Fibroblast of upper back skin (primary cell): Measurements from ENCODE around the gene PERCC1.
"Not testable (repeated sequence)": the region's sequence is repeated elsewhere in the genome, so short reads cannot be mapped to it uniquely, and the experiment has no call there.

Experiments
- DNase-seq: peaks from one replicate; pipeline ENCODE4 v3.0.0-alpha.2; 2013

Gene PERCC1

GRCh38 chr16:1451702-1452392, 21.0 kb downstream of the PERCC1 start:
- DNase-seq, result no peak

DNA sequence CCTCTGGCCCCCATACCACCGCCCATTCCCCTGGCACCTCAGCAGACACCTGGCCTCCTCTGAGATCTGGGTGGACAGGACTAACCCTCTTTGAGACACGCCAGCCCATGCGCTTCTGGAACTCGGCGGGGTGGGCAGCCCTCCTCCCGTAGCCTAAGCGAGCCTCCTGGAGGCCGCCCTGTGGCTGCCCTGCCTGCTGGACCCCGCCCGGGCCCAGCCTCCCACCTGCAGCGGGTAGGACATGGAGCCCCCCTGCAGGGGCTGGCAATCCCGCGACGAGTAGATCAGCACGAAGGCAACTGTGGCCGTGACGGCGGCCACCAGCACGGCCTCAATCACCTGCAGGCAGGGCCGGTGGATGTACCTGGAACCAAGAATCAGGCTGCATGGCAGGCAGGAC, 21.7 kb downstream of the PERCC1 start:
- no peak for DNase-seq

GRCh38 chr16:1453316-1453715, 22.4 kb downstream of the PERCC1 start:
- DNase-seq, result no peak

GRCh38 chr16:1454561-1454960, 23.7 kb downstream of the PERCC1 start:
- DNase-seq, result no peak

DNA sequence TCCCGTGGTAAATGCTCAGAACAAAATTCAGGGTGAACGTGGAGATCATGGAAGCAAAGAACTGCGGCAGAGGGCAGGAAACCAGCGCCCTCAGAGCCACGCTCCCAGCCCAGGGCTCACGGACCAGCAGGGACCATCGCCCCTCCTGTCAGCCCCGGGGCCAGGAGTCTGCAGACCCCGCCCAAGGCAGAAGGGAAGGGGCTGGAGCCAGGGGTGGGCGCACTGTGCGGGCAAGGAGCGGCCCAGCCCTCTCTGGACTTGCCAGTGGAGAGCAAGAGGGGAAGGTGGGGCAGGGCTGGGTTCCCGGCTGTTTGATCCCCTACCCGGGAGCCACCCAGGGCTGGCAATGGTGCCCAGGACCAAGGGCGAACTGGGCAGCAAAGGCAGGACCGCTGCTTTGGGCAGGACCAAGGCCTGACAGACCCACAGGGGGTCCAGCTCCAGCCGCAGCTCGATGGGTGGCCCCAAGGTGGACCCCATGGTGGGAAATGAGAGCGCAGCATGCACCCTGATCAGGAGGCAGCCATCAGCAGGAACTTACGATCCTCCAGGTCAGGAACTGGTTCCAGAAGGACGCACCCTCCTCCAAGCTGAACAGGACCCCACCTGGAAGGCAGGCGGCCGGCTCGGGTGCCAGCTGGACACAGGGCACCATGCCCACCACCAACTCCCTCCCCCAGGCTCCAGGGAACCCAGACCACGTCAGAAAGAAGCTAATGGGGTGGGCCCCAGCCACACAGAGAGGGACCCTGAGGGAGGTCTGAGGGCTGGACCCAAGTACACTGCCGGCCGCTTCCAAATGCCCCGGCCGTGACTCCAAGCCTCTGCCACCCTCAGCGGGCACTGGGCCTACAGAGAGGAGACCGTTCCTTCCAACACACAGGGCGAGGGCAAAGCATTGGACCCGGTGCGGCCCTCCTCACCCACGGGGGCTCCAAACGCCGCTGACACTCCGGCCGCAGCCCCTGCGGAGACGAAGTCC, 24.6 kb downstream of the PERCC1 start:
- no peak for DNase-seq

- no peak for DNase-seq
Observed at GRCh38 chr16:1456951-1457350, 26.1 kb downstream of the PERCC1 start.

- DNase-seq, result no peak
Observed at GRCh38 chr16:1457489-1458245, 26.8 kb downstream of the PERCC1 start.

DNA sequence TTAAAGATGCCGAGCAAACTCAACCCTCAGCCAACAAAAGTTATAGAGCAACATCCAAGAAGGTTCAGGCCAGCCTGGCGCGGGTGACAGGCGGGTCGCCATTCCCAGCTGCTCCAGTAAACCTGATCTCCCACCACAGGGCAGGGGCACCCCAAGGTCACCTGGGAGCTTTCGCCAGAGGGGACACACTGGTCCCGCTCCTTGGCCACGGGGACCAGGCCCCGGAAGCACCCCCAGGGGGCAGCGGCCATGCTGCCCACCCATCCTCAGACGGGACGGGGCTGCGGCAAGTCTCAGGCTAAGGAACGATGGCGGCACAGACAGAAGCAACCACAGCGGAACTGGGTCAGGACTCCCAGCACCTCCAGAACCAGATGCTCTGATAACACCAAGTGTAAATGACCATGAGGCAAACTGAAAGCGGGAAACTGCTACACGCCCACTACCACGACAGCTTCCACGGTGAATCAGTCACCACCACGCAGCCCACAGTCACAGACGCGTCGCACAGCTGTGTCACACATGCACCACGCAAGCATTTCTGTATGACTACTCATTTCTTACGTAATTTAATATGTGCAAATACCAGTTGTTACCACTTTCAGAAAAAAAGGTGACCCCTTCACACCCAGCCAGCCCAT, 27.6 kb downstream of the PERCC1 start:
- DNase-seq, result peak; percentile 10

DNA sequence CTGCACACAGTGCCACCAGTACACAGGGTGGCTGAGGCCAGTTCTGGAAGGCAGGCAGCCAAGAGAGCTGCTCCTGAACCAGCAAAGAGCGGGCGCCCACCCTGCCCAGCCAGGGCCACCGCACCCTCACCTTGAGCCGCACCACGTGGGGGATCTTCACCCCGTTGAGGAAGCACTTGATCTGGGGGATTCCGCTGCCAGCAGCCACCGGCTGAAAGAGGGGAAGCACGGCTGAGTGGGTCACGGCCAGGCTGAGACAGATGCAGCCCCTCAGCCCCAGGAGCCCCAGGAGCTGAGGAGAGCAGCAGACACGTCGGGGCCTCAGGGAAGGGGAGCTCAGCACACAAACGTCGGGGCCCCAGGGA, 28.1 kb downstream of the PERCC1 start:
- no peak for DNase-seq

DNA sequence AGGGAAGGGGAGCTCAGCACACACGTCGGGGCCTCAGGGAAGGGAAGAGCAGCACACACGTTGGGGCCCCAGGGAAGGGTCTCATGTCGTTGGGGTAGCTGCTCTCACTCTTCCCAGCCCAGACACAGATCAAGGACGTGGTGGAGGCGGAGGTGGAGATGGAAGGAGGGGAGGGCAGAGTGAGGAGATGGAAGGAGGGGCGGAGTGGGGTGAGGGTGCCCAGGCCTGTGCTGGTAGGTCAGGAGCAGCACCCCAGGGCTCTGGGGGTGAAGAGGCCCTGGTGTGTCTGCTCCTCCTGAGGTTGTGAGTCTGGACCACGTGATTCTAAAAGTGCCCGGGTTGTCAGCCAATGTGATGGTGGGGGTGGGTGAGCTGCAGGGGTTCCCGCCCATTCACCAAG, 29.1 kb downstream of the PERCC1 start:
- no peak for DNase-seq

- DNase-seq, result no peak
Observed at GRCh38 chr16:1460602-1461138, 29.8 kb downstream of the PERCC1 start.

- DNase-seq, result no peak
Observed at GRCh38 chr16:1461146-1461545, 30.3 kb downstream of the PERCC1 start.

DNA sequence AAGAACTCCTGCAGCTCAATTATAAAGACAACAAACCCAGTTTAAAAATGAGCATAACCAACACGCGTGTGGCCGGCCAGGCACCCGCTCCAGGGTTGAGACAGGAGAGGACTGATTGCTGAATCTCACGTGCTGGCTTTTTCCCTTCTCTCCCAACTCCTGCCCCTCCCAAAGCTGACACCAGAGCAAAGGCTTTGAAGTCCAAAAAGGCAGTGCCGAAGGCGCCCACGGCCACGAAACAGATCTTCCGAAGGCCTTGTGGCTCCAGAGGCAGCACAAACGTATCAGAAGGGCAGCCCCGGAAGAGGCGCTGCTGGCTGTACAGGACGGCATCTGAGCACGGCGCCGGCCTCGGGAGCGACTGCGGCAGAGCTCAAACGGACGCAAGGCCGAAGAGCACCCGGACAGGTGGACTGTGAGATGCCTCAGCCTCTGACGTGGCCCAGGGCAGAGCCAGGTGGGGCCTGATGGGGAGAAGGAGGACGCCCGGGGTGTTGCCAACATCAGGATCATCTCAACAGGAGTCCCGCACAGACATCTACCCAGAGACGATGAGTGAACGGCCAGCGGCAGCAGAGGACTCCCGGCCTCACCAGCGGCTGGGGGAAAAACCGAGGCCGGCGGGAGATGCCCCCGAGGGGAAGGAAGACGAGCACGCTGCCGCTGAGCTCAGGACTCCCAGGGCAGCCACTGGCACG, 33.5 kb downstream of the PERCC1 start:
- DNase-seq, result no peak

DNA sequence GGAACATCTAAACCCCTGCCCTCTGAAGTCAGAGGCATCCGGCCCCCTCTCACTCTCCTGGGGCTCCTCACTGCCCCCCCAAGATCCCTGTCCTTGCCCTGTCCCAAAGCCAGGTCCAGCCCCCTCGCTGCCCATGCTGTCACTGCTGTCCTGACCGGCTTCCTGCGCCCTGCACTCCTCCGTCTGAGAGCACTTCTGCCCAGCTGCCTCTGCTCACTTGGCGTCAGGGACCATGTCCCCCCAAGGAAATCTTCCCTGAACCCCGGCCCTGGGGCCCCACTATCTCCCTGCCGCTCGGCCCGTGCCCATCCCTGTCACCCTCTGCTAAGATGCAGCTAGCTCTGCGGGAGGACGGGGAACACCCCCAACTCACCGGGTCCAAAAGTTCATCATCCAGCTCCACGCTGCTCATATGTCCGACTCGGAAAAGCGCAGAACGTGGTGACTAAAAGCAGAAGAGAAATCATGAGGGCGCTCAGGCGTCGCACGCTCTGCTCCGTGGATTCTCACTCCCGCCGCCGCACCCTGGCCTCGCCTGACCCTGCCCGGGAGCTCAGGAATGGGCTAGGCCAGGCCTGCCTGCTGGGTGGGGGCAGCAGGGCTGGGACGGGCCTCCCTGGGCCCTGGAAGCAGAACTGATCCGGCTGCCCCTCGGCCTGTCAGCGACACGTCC, 34.2 kb downstream of the PERCC1 start:
- no peak for DNase-seq

DNA sequence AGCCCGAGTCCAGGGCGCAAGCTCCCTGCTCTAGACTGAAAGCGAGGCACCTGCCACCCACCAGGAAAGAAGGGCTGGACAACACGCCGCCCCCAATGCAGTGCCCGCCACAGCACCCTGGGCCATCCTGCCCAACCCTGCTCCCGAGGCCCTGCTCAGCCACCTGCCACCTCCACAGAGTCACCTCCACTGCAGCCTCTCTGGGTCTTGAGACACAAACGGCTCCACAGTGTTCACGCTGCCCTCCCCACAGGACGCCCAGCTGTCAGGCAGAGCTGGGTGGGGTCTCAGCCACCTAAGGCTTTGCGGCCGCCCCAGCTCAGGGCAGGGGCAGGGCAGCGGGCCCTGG, 34.7 kb downstream of the PERCC1 start:
- DNase-seq, result no peak

DNA sequence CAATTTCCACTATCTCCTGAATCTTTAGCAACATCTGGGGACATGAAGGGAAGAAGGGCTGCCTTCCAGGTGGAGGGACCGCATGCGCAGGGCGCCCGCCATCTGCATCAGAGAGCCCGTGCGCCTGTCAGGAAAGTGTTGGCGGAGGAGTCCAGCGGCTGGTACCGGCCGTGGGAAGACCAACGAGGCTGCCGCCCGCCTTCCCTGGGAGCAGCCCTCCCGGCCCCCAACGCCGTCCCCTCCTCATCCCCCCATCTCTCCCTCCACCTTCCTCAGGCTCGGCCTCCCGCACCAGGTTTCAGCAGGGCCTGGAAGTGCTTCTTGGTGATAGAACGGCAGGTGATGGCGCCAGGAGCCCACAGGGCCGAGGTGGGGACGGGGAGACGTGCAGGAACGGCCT, 35.2 kb downstream of the PERCC1 start:
- no peak for DNase-seq

DNA sequence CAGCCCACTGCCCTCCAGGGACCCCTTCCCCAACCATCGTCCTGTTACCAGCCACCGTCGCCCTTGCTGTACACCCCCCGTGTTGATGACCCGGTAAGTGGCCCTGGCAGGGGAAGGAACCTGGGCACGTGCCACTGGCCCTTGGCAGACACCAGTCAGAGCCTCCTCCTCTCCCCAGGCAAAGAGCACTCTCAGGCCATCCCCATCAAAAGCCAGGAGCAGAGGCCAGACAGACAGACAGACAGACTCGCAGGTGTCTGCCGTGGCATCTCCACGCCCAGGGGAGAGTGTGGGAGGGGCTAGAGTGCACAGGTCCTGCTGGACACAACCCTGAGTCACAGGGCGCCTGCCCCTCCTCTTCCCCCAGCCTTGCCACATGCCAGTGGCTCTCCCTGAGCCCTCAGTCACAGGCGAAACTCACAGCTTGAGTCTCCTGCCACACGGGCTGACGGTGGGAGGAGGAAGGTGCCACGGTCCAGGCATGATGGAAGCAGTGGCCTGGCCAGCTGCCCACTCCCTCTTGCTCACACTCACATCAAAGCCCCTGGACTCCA, 36.2 kb downstream of the PERCC1 start:
- no peak for DNase-seq

DNA sequence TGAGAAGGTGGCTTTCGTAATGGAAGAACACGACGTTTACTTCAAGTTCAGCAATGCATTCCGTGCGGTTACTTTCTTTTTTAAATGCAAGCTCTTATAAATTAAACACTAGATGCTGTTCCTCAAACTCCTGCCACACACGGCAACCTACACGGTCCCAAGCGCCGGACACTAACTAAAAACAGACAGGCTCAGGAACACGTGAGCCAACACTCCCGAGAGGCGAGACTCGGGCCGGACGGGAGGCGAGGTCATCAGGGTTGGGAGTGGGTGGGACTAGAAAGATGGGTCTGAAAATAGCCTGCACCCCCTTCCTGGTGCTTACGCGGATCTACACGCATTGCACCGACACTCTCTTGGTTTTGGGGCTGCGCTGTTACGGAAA, 37.5 kb downstream of the PERCC1 start:
- DNase-seq, result no peak

- not testable (repeated sequence) for DNase-seq
Observed at GRCh38 chr16:1469141-1469540, 38.3 kb downstream of the PERCC1 start.

DNA sequence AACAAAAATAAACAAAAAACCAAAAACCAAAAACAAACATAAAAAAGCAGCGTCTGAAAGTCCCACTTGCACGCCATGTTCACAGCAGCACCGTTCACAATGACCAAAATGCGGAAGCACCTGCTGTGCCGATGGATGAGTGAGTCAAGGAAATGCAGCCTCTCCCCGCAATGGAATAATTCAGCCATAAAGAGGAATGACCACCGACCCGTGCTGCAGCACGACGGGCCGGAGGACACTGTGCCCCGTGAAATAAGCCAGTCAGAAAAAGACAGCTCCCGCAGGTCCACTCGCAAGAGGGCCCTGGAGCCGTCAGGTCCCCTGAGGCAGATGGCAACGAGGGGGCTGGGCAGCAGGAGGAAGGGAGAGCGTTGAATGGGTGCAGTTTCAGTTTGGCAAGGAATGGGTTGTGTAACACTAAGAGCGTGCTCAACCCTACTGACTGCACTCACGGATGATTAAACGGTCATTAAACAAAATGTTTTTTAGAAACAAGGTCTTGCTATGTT, 38.9 kb downstream of the PERCC1 start:
- DNase-seq, result no peak
